ENCODE measurements around the gene DLGAP1. TPM values are rescaled to one million over a fixed set of nuclear protein-coding genes. Genes with fewer than 3 reads are reported as not detected.

The DLGAP1 gene
- total RNA-seq, 2 experiments from 2014 or later = not detected

GRCh38 chr18:3460823-3461398 lies 994.2 kb downstream of the DLGAP1 start:
- ChIA-PET POLR2A (interaction anchor here (0.6 to 1.9 kb wide), 2 partner anchors 9 to 200 kb away, joined by 3 to 5 read pairs; no protein-coding TSS in a partner anchor), CTCF (interaction anchor here (1.1 to 8.5 kb wide), 6 partner anchors 7 to 205 kb away, joined by 4 to 126 read pairs (median 8); no protein-coding TSS in a partner anchor)
- Mint-ChIP-seq H3K4me1 (ENCODE audit: low read depth) (peaks cover 24% of the 10 kb centered on the region), H3K4me3 (no peak overlapping the region), H3K27ac (no peak overlapping the region), H3K9me3 (ENCODE audit: insufficient read depth) (no peaks in the 10 kb centered on the region), H3K36me3 (ENCODE audit: low read depth) (peaks cover 33% of the 10 kb centered on the region), H3K27me3 (ENCODE audit: low read depth) (no peaks in the 10 kb centered on the region)
- DNase-seq (no peak), ATAC-seq (no peak)

GRCh38 chr18:3458952-3459853 lies 995.9 kb downstream of the DLGAP1 start:
- ChIA-PET CTCF (interaction anchor here (0.7 to 8.5 kb wide), 11 partner anchors 11 to 207 kb away, joined by 3 to 126 read pairs (median 5); no protein-coding TSS in a partner anchor), POLR2A (interaction anchor here (1.2 to 1.9 kb wide), 4 partner anchors 7 to 211 kb away, joined by 3 to 5 read pairs (median 4); no protein-coding TSS in a partner anchor)
- peaks cover 33% of the 10 kb centered on the region for H3K36me3 Mint-ChIP-seq (ENCODE audit: low read depth)
- H3K27me3 Mint-ChIP-seq (ENCODE audit: low read depth) = no peaks in the 10 kb centered on the region
- no peak for DNase-seq
- peak overlapping the region; percentile 56 for H3K27ac Mint-ChIP-seq
- H3K4me1 Mint-ChIP-seq (ENCODE audit: low read depth) = peaks cover 32% of the 10 kb centered on the region
- H3K9me3 Mint-ChIP-seq (ENCODE audit: insufficient read depth) = no peaks in the 10 kb centered on the region
- H3K4me3 Mint-ChIP-seq = peak overlapping the region; percentile 14
- no peak for ATAC-seq

GRCh38 chr18:3458378-3458777 lies 996.7 kb downstream of the DLGAP1 start:
- H3K36me3 Mint-ChIP-seq (ENCODE audit: low read depth) = peaks cover 33% of the 10 kb centered on the region
- peaks cover 38% of the 10 kb centered on the region for H3K4me1 Mint-ChIP-seq (ENCODE audit: low read depth)
- no peak for ATAC-seq
- H3K27ac Mint-ChIP-seq = peak overlapping the region; percentile 56
- ChIA-PET CTCF (interaction anchor here (0.7 to 8.5 kb wide), 12 partner anchors 15 to 313 kb away, joined by 3 to 126 read pairs (median 4); no protein-coding TSS in a partner anchor), POLR2A (interaction anchor here (1.2 to 2.2 kb wide), 4 partner anchors 9 to 210 kb away, joined by 3 to 8 read pairs (median 4); no protein-coding TSS in a partner anchor)
- no peak for DNase-seq
- H3K4me3 Mint-ChIP-seq = peak overlapping the region; percentile 7
- H3K9me3 Mint-ChIP-seq (ENCODE audit: insufficient read depth) = no peaks in the 10 kb centered on the region
- no peaks in the 10 kb centered on the region for H3K27me3 Mint-ChIP-seq (ENCODE audit: low read depth)

- H3K4me1 Mint-ChIP-seq (ENCODE audit: low read depth) = peaks cover 49% of the 10 kb centered on the region
- ChIA-PET CTCF (interaction anchor here (0.7 to 8.5 kb wide), 7 partner anchors 8 to 209 kb away, joined by 3 to 126 read pairs (median 7); no protein-coding TSS in a partner anchor), POLR2A (interaction anchor here (1.4 to 2.2 kb wide), 4 partner anchors 8 to 196 kb away, joined by 3 to 8 read pairs (median 6); no protein-coding TSS in a partner anchor)
- ATAC-seq = no peak
- no peak for DNase-seq
- no peaks in the 10 kb centered on the region for H3K27me3 Mint-ChIP-seq (ENCODE audit: low read depth)
- no peak overlapping the region for H3K4me3 Mint-ChIP-seq
- peaks cover 33% of the 10 kb centered on the region for H3K36me3 Mint-ChIP-seq (ENCODE audit: low read depth)
- no peak overlapping the region for H3K27ac Mint-ChIP-seq
- H3K9me3 Mint-ChIP-seq (ENCODE audit: insufficient read depth) = no peaks in the 10 kb centered on the region
These were observed 997.8 kb downstream of the DLGAP1 start for GRCh38 chr18:3457261-3457724.

- no peak overlapping the region for H3K4me3 Mint-ChIP-seq
- H3K27ac Mint-ChIP-seq = no peak overlapping the region
- ATAC-seq (no peak), DNase-seq (no peak)
- peaks cover 30% of the 10 kb centered on the region for H3K36me3 Mint-ChIP-seq (ENCODE audit: low read depth)
- no peaks in the 10 kb centered on the region for H3K9me3 Mint-ChIP-seq (ENCODE audit: insufficient read depth)
- H3K27me3 Mint-ChIP-seq (ENCODE audit: low read depth) = no peaks in the 10 kb centered on the region
- H3K4me1 Mint-ChIP-seq (ENCODE audit: low read depth) = peaks cover 49% of the 10 kb centered on the region
- ChIA-PET POLR2A (interaction anchor here (1.4 to 2.2 kb wide), 2 partner anchors 9 to 137 kb away, joined by 8 read pairs; no protein-coding TSS in a partner anchor), CTCF (interaction anchor here (1.3 to 8.5 kb wide), 6 partner anchors 9 to 210 kb away, joined by 3 to 126 read pairs (median 10); no protein-coding TSS in a partner anchor)
These were observed 998.4 kb downstream of the DLGAP1 start for GRCh38 chr18:3456686-3457069.

- ChIA-PET POLR2A (interaction anchor here (1.4 to 2.2 kb wide), 2 partner anchors 8 to 138 kb away, joined by 8 read pairs; no protein-coding TSS in a partner anchor), CTCF (interaction anchor here (1.5 to 8.5 kb wide), 13 partner anchors 9 to 210 kb away, joined by 5 to 126 read pairs (median 17); no protein-coding TSS in a partner anchor)
- H3K36me3 Mint-ChIP-seq (ENCODE audit: low read depth) = peaks cover 28% of the 10 kb centered on the region
- no peaks in the 10 kb centered on the region for H3K27me3 Mint-ChIP-seq (ENCODE audit: low read depth)
- H3K4me3 Mint-ChIP-seq = no peak overlapping the region
- H3K27ac Mint-ChIP-seq = no peak overlapping the region
- DNase-seq (no peak), ATAC-seq (no peak)
- H3K4me1 Mint-ChIP-seq (ENCODE audit: low read depth) = peaks cover 50% of the 10 kb centered on the region
- H3K9me3 Mint-ChIP-seq (ENCODE audit: insufficient read depth) = no peaks in the 10 kb centered on the region
These were observed 999.0 kb downstream of the DLGAP1 start for GRCh38 chr18:3455907-3456685.

GRCh38 chr18:3455090-3455635 lies 999.9 kb downstream of the DLGAP1 start:
- no peak for ATAC-seq
- no peak overlapping the region for H3K27ac Mint-ChIP-seq
- H3K9me3 Mint-ChIP-seq (ENCODE audit: insufficient read depth) = no peaks in the 10 kb centered on the region
- H3K36me3 Mint-ChIP-seq (ENCODE audit: low read depth) = peaks cover 22% of the 10 kb centered on the region
- H3K4me3 Mint-ChIP-seq = peak overlapping the region; percentile 88
- peaks cover 53% of the 10 kb centered on the region for H3K4me1 Mint-ChIP-seq (ENCODE audit: low read depth)
- ChIA-PET CTCF (interaction anchor here (0.6 to 8.5 kb wide), 38 partner anchors 7 to 316 kb away, joined by 3 to 126 read pairs (median 5); no protein-coding TSS in a partner anchor), POLR2A (interaction anchor here (1.9 to 3.6 kb wide), 2 partner anchors 139 to 158 kb away, joined by 8 to 38 read pairs; no protein-coding TSS in a partner anchor)
- DNase-seq = no peak
- no peaks in the 10 kb centered on the region for H3K27me3 Mint-ChIP-seq (ENCODE audit: low read depth)

GRCh38 chr18:3454365-3455089 lies 1000.6 kb downstream of the DLGAP1 start:
- ChIA-PET POLR2A (interaction anchor here (1.2 to 3.6 kb wide), 4 partner anchors 140 to 193 kb away, joined by 7 to 38 read pairs (median 9); partner anchors contain the start of gene MYL12B), CTCF (interaction anchor here (0.6 to 8.5 kb wide), 44 partner anchors 7 to 317 kb away, joined by 3 to 126 read pairs (median 5); no protein-coding TSS in a partner anchor)
- Mint-ChIP-seq H3K36me3 (ENCODE audit: low read depth) (peaks cover 22% of the 10 kb centered on the region), H3K27me3 (ENCODE audit: low read depth) (no peaks in the 10 kb centered on the region), H3K4me1 (ENCODE audit: low read depth) (peaks cover 53% of the 10 kb centered on the region), H3K27ac (peak overlapping the region; percentile 90), H3K4me3 (peak overlapping the region; percentile 88), H3K9me3 (ENCODE audit: insufficient read depth) (no peaks in the 10 kb centered on the region)
- ATAC-seq (no peak), DNase-seq (peak; percentile 62)

- Mint-ChIP-seq H3K4me3 (peak overlapping the region; percentile 88), H3K36me3 (ENCODE audit: low read depth) (peaks cover 18% of the 10 kb centered on the region), H3K27ac (peak overlapping the region; percentile 90), H3K4me1 (ENCODE audit: low read depth) (peaks cover 47% of the 10 kb centered on the region), H3K27me3 (ENCODE audit: low read depth) (no peaks in the 10 kb centered on the region), H3K9me3 (ENCODE audit: insufficient read depth) (no peaks in the 10 kb centered on the region)
- ATAC-seq (no peak), DNase-seq (peak; percentile 45)
- ChIA-PET CTCF (interaction anchor here (0.8 to 8.5 kb wide), 41 partner anchors 8 to 216 kb away, joined by 3 to 126 read pairs (median 5); no protein-coding TSS in a partner anchor), POLR2A (interaction anchor here (0.7 to 3.6 kb wide), 5 partner anchors 24 to 192 kb away, joined by 3 to 38 read pairs (median 8); partner anchors contain the start of gene MYL12B)
These were observed 1001.4 kb downstream of the DLGAP1 start for GRCh38 chr18:3453540-3454364.
